HepG2 (cell line): Measurements from ENCODE around the gene FXYD6. TPM values are rescaled to one million over a fixed set of nuclear protein-coding genes. Genes with fewer than 3 reads are reported as not detected.

Experiments
- ATRX ChIP-seq: sonication (generic); formaldehyde crosslinking; IDR thresholded peaks from 2 replicates; pipeline ENCODE4 v1.4.0; 2020; ENCODE audit warnings: missing genetic modification reagents, borderline replicate concordance
- CAMTA2 ChIP-seq: sonication (generic); formaldehyde crosslinking; IDR thresholded peaks from 2 replicates; pipeline ENCODE4 v1.4.0; 2020; ENCODE audit warnings: mild to moderate bottlenecking, missing genetic modification reagents, borderline replicate concordance
- DPF2 ChIP-seq: sonication (generic); formaldehyde crosslinking; IDR thresholded peaks from 2 replicates; pipeline ENCODE4 v1.4.0; 2020; ENCODE audit warnings: mild to moderate bottlenecking, low read depth, missing genetic modification reagents, borderline replicate concordance
- HNF4A ChIP-seq: sonication (generic); formaldehyde crosslinking; IDR thresholded peaks from 2 replicates; pipeline ENCODE4 v1.4.0; 2020; ENCODE audit warnings: missing genetic modification reagents
- KLF15 ChIP-seq: sonication (generic); formaldehyde crosslinking; IDR thresholded peaks from 2 replicates; pipeline ENCODE4 v1.8.1; 2023; ENCODE audit warnings: borderline replicate concordance, mild to moderate bottlenecking, inconsistent platforms, missing genetic modification reagents, mixed read lengths
- NCOA5 ChIP-seq: sonication (generic); formaldehyde crosslinking; IDR thresholded peaks from 2 replicates; pipeline ENCODE4 v1.4.0; 2020; ENCODE audit warnings: missing genetic modification reagents
- RNF219 ChIP-seq: sonication (generic); formaldehyde crosslinking; IDR thresholded peaks from 2 replicates; pipeline ENCODE4 v1.5.0; 2020; ENCODE audit warnings: mild to moderate bottlenecking, missing genetic modification reagents
- TCF7L2 ChIP-seq: IDR thresholded peaks from 2 replicates; pipeline ENCODE4 v1.6.1; 2011; ENCODE audit warnings: mild to moderate bottlenecking, low read depth, low read length, moderate library complexity
- TFDP2 ChIP-seq: sonication (generic); formaldehyde crosslinking; IDR thresholded peaks from 2 replicates; pipeline ENCODE4 v1.4.0; 2020; ENCODE audit warnings: missing genetic modification reagents
- ZNF326 ChIP-seq: sonication (generic); formaldehyde crosslinking; IDR thresholded peaks from 2 replicates; pipeline ENCODE4 v1.4.0; 2020; ENCODE audit warnings: missing genetic modification reagents, borderline replicate concordance
- ZNF775 ChIP-seq: sonication (generic); formaldehyde crosslinking; IDR thresholded peaks from 2 replicates; pipeline ENCODE4 v1.4.0; 2020; ENCODE audit warnings: missing genetic modification reagents, mild to moderate bottlenecking, moderate library complexity, borderline replicate concordance
- ZNF782 ChIP-seq: sonication (generic); formaldehyde crosslinking; IDR thresholded peaks from 2 replicates; pipeline ENCODE4 v1.4.0; 2020; ENCODE audit warnings: missing genetic modification reagents, mild to moderate bottlenecking, borderline replicate concordance
- polyA plus RNA-seq, 8 experiments: library from polyadenylated mRNA; depleted of rRNA in 3 of 8; stranded (reverse) in 7 of 8; unstranded in 1 of 8; fragments of >200 nt; fragmentation: Illumina TruSeq in 4 of 8; extraction: Trizol in 4 of 8; gene quantifications; 2 replicates each; pipeline versions ENCODE4 v1.2.1 to v1.2.3, GENCODE V29; 2011 to 2016; ENCODE audit warnings: low read depth in 4 of 8, missing spikeins in 1 of 8, mixed read lengths in 1 of 8; ENCODE audit not compliant: insufficient read depth in 1 of 8
- total RNA-seq, 5 experiments: library from RNA; depleted of rRNA; stranded (reverse); fragments of >200 nt; fragmentation: Illumina TruSeq; extraction: Trizol; gene quantifications; 2 replicates each; pipeline ENCODE4 v1.2.3, GENCODE V29; 2016; ENCODE audit warnings: low read depth in 1 of 5
- TF ChIP-seq, protein P1 (sequence below): sonication (generic); formaldehyde crosslinking; IDR thresholded peaks from 2 replicates; pipeline ENCODE4 v1.4.0; 2020; ENCODE audit warnings: missing genetic modification reagents
- TF ChIP-seq, protein P2 (sequence below): sonication (generic); formaldehyde crosslinking; IDR thresholded peaks from 2 replicates; pipeline ENCODE4 v1.4.0; 2020; ENCODE audit warnings: missing genetic modification reagents
- TF ChIP-seq, protein P3 (sequence below): sonication (generic); formaldehyde crosslinking; conservative IDR thresholded peaks from 2 replicates; pipeline ENCODE4 v1.8.0; 2022; ENCODE audit warnings: mild to moderate bottlenecking, moderate library complexity, missing genetic modification reagents

FXYD6 gene
- total and polyA plus RNA-seq, 2 of the 13 experiments (the other 11 are each of a cell fraction or from before 2014, with no cell fraction given), result not detected

DNA sequence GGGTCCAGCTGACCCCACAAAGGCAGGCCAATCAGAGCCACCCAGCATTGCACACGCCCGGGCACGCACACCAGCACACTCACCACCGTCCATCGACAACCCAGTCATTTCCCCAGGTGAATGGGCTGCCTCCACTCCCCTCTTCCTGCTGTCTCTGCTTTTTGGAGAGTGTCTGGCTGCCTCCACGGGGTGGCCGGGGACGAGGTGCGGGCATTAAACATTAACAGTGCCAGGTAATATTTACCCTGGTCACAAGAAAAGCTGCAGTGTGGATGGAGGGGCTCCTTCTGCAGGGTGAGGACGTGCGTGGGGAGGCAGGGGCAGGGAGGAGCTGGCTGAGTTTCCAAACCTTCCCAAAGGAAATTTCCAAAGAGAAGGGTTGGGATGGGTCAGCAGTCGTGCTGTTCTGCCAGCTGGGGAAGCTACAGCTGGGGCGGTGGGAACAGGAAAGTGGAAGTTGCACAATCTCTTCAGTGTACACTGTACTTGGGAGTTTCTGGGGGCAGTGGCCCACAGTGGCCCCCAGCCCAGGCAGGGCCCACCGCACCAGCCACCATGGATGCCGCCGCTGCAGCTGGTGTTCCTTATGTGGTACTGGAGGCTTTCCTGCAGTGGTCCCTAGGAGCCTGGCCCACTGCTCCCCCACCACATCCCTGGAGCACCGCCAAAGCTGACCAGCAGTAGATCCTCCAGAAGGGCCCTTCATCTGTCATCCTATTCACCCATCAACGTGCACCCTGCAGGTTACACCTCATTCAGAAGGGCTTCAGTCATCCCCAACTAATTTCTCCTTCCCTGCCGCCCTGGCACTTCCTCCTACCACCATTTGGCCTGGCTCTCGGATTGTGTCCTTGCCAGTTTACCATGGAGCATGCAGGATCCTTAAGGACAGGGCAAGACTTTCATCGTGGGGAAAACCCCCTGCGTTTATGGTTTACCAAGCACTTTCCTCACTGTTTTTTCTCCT, 51.6 kb downstream of the FXYD6 start, which contains the start of gene FXYD2 (continued):
- TF ChIP-seq, protein P1, sequence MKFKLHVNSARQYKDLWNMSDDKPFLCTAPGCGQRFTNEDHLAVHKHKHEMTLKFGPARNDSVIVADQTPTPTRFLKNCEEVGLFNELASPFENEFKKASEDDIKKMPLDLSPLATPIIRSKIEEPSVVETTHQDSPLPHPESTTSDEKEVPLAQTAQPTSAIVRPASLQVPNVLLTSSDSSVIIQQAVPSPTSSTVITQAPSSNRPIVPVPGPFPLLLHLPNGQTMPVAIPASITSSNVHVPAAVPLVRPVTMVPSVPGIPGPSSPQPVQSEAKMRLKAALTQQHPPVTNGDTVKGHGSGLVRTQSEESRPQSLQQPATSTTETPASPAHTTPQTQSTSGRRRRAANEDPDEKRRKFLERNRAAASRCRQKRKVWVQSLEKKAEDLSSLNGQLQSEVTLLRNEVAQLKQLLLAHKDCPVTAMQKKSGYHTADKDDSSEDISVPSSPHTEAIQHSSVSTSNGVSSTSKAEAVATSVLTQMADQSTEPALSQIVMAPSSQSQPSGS (CRISPR knock-in tag), result no peak
- TF ChIP-seq TCF7L2 (no peak), TFDP2 (CRISPR knock-in tag) (no peak), DPF2 (CRISPR knock-in tag) (no peak), ATRX (CRISPR knock-in tag) (no peak), ZNF326 (CRISPR knock-in tag) (no peak), ZNF782 (CRISPR knock-in tag) (no peak; the same call in 1 of the 2 replicates), CAMTA2 (CRISPR knock-in tag) (no peak), NCOA5 (CRISPR knock-in tag) (no peak), HNF4A (CRISPR knock-in tag) (no peak), ZNF775 (CRISPR knock-in tag) (0 out of 2 replicates have a peak, but pooled peaks have one; percentile 45), KLF15 (no peak), RNF219 (CRISPR knock-in tag) (no peak)
- TF ChIP-seq, protein P2, sequence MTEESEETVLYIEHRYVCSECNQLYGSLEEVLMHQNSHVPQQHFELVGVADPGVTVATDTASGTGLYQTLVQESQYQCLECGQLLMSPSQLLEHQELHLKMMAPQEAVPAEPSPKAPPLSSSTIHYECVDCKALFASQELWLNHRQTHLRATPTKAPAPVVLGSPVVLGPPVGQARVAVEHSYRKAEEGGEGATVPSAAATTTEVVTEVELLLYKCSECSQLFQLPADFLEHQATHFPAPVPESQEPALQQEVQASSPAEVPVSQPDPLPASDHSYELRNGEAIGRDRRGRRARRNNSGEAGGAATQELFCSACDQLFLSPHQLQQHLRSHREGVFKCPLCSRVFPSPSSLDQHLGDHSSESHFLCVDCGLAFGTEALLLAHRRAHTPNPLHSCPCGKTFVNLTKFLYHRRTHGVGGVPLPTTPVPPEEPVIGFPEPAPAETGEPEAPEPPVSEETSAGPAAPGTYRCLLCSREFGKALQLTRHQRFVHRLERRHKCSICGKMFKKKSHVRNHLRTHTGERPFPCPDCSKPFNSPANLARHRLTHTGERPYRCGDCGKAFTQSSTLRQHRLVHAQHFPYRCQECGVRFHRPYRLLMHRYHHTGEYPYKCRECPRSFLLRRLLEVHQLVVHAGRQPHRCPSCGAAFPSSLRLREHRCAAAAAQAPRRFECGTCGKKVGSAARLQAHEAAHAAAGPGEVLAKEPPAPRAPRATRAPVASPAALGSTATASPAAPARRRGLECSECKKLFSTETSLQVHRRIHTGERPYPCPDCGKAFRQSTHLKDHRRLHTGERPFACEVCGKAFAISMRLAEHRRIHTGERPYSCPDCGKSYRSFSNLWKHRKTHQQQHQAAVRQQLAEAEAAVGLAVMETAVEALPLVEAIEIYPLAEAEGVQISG (CRISPR knock-in tag), result no peak
- TF ChIP-seq, protein P3, sequence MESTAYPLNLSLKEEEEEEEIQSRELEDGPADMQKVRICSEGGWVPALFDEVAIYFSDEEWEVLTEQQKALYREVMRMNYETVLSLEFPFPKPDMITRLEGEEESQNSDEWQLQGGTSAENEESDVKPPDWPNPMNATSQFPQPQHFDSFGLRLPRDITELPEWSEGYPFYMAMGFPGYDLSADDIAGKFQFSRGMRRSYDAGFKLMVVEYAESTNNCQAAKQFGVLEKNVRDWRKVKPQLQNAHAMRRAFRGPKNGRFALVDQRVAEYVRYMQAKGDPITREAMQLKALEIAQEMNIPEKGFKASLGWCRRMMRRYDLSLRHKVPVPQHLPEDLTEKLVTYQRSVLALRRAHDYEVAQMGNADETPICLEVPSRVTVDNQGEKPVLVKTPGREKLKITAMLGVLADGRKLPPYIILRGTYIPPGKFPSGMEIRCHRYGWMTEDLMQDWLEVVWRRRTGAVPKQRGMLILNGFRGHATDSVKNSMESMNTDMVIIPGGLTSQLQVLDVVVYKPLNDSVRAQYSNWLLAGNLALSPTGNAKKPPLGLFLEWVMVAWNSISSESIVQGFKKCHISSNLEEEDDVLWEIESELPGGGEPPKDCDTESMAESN (CRISPR knock-in tag), result 0 out of 2 replicates have a peak, but pooled peaks have one; percentile 53
